Inflammatory macrophage treated with lipopolysaccharide for 4 hours (primary cell): ENCODE measurements around the gene ATF5.
A peak's percentile ranks its signal among the peaks of the same experiment; 100 is the strongest.
"Not testable (repeated sequence)": the region's sequence is repeated elsewhere in the genome, so short reads cannot be mapped to it uniquely, and the experiment has no call there.

ENCODE experiments used
- DNase-seq: peaks from one replicate; pipeline ENCODE4 v3.0.0-alpha.2; 2020

Gene ATF5

GRCh38 chr19:49924004-49924880 is 4.8 kb upstream of the ATF5 start:
- DNase-seq: no peak

- DNase-seq: not testable (repeated sequence)
Observed at GRCh38 chr19:49924881-49925210, 4.2 kb upstream of the ATF5 start.

GRCh38 chr19:49925486-49925885 is 3.5 kb upstream of the ATF5 start:
- no peak for DNase-seq

GRCh38 chr19:49926515-49926914 is 2.5 kb upstream of the ATF5 start:
- DNase-seq: no peak

- DNase-seq: no peak
Observed at GRCh38 chr19:49927526-49928264, 1.3 kb upstream of the ATF5 start.

GRCh38 chr19:49929611-49930482 is 842 bp downstream of the ATF5 start:
- peak; percentile 95 for DNase-seq

- DNase-seq: peak; percentile 55
Observed at GRCh38 chr19:49930483-49931011, 1.5 kb downstream of the ATF5 start.

GRCh38 chr19:49931293-49932040 is 2.5 kb downstream of the ATF5 start:
- DNase-seq: no peak

GRCh38 chr19:49932041-49932451 is 3.0 kb downstream of the ATF5 start:
- DNase-seq: no peak

- DNase-seq: no peak
Observed at GRCh38 chr19:49932731-49933131, 3.7 kb downstream of the ATF5 start.

- no peak for DNase-seq
Observed at GRCh38 chr19:49933643-49934042, 4.6 kb downstream of the ATF5 start.

- DNase-seq: no peak
Observed at GRCh38 chr19:49936549-49936948, 7.5 kb downstream of the ATF5 start.

GRCh38 chr19:49937750-49938381 is 8.9 kb downstream of the ATF5 start:
- DNase-seq: peak; percentile 70

- no peak for DNase-seq
Observed at GRCh38 chr19:49938662-49939061, 9.7 kb downstream of the ATF5 start.

GRCh38 chr19:49939721-49940481 is 10.9 kb downstream of the ATF5 start:
- DNase-seq: no peak

GRCh38 chr19:49940482-49940791 is 11.4 kb downstream of the ATF5 start:
- no peak for DNase-seq

GRCh38 chr19:49944567-49944966 is 15.6 kb downstream of the ATF5 start:
- DNase-seq: peak; percentile 85

- DNase-seq: no peak
Observed at GRCh38 chr19:49946415-49946814, 17.4 kb downstream of the ATF5 start.

GRCh38 chr19:49949742-49950589 is 21.0 kb downstream of the ATF5 start:
- DNase-seq: no peak

GRCh38 chr19:49950590-49950948 is 21.6 kb downstream of the ATF5 start:
- no peak for DNase-seq
